Measurements from ENCODE around the gene HOXA1. TPM values are rescaled to one million over a fixed set of nuclear protein-coding genes. Genes with fewer than 3 reads are reported as not detected.

The HOXA1 gene
- total RNA-seq, 1 donor from 2014 or later = 1.3 TPM

- no peak for DNase-seq (ENCODE audit: low spot score)
These were observed 36.4 kb upstream of the HOXA1 start for GRCh38 chr7:27132214-27132613.

- no peak for DNase-seq (ENCODE audit: low spot score)
These were observed 35.6 kb upstream of the HOXA1 start for GRCh38 chr7:27131390-27131819.

GRCh38 chr7:27130540-27131389 lies 35.0 kb upstream of the HOXA1 start, which contains the start of gene HOXA4:
Gene HOXA4 (minus strand): TSS chr7:27130757. CDS start chr7:27130733, 24 bp downstream.
- DNase-seq (ENCODE audit: low spot score) = peak; percentile 98

- DNase-seq (ENCODE audit: low spot score) = no peak
These were observed 34.1 kb upstream of the HOXA1 start for GRCh38 chr7:27129729-27130539.

- DNase-seq (ENCODE audit: low spot score) = no peak
These were observed 33.3 kb upstream of the HOXA1 start for GRCh38 chr7:27128776-27129728.

- DNase-seq (ENCODE audit: low spot score) = no peak
These were observed 32.2 kb upstream of the HOXA1 start for GRCh38 chr7:27128034-27128433.

GRCh38 chr7:27126596-27127327 lies 31.0 kb upstream of the HOXA1 start:
- no peak for DNase-seq (ENCODE audit: low spot score)

GRCh38 chr7:27125986-27126394 lies 30.2 kb upstream of the HOXA1 start:
- DNase-seq (ENCODE audit: low spot score) = no peak

GRCh38 chr7:27124902-27125689 lies 29.3 kb upstream of the HOXA1 start:
- no peak for DNase-seq (ENCODE audit: low spot score)

GRCh38 chr7:27124096-27124901 lies 28.5 kb upstream of the HOXA1 start:
- DNase-seq (ENCODE audit: low spot score) = no peak

- no peak for DNase-seq (ENCODE audit: low spot score)
These were observed 27.8 kb upstream of the HOXA1 start for GRCh38 chr7:27123477-27124053.

GRCh38 chr7:27123007-27123476 lies 27.2 kb upstream of the HOXA1 start:
- no peak for DNase-seq (ENCODE audit: low spot score)

- DNase-seq (ENCODE audit: low spot score) = no peak
These were observed 26.5 kb upstream of the HOXA1 start for GRCh38 chr7:27122077-27122910.

- DNase-seq (ENCODE audit: low spot score) = no peak
These were observed 25.9 kb upstream of the HOXA1 start for GRCh38 chr7:27121684-27122076.

GRCh38 chr7:27119412-27119911 lies 23.7 kb upstream of the HOXA1 start:
- DNase-seq (ENCODE audit: low spot score) = no peak

GRCh38 chr7:27118580-27118979 lies 22.8 kb upstream of the HOXA1 start:
- DNase-seq (ENCODE audit: low spot score) = no peak

- no peak for DNase-seq (ENCODE audit: low spot score)
These were observed 22.2 kb upstream of the HOXA1 start for GRCh38 chr7:27117887-27118491.
